WTC11 (cell line): ENCODE results near the gene MAGI2. TPM values are rescaled to one million over a fixed set of nuclear protein-coding genes. Genes with fewer than 3 reads are reported as not detected.

Source experiments
- ATAC-seq: fragments of 200-7000 bp; cut with Tn5 transposase; 2 replicates; pipeline ENCODE4 v1.10.0; 2021; ENCODE audit warnings: mild to moderate bottlenecking, moderate library complexity
- CTCF ChIA-PET: fragments of 300-600 bp; sonication (Branson Sonifier 250); formaldehyde crosslinking; loops from one replicate; lab custom pipeline; 2021; ENCODE audit warnings: antibody characterized with exemption; lab: Charles Lee
- POLR2A ChIA-PET: fragments of 350-600 bp; sonication (Branson Sonifier 250); formaldehyde crosslinking; loops from one replicate; lab custom pipeline; 2021; ENCODE audit warnings: antibody characterized with exemption; lab: Charles Lee
- DNase-seq: peaks from one replicate; pipeline ENCODE4 v3.0.0; 2021; ENCODE audit warnings: low spot score
- H3K27ac Mint-ChIP-seq: 2 replicates; pipeline ENCODE4 v1.8.0; 2021; ENCODE audit warnings: mixed read lengths
- H3K27me3 Mint-ChIP-seq: 2 replicates; pipeline ENCODE4 v1.8.0; 2021; ENCODE audit warnings: low read depth, mild to moderate bottlenecking, moderate library complexity, mixed read lengths
- H3K36me3 Mint-ChIP-seq: 2 replicates; pipeline ENCODE4 v1.8.0; 2021; ENCODE audit warnings: mixed read lengths
- H3K4me1 Mint-ChIP-seq: 2 replicates; pipeline ENCODE4 v1.8.0; 2022; ENCODE audit warnings: mixed read lengths
- H3K4me3 Mint-ChIP-seq: 2 replicates; pipeline ENCODE4 v1.8.0; 2021; ENCODE audit warnings: mild to moderate bottlenecking, moderate library complexity, mixed read lengths
- H3K9me3 Mint-ChIP-seq: 2 replicates; pipeline ENCODE4 v1.8.0; 2021; ENCODE audit warnings: mixed read lengths
- AR ChIP-seq: fragments of 250-450 bp; sonication (Bioruptor Pico); IDR thresholded peaks from 2 replicates; pipeline ENCODE4 v1.9.0; 2021; ENCODE audit warnings: mild to moderate bottlenecking
- CBFB ChIP-seq: sonication (generic); formaldehyde crosslinking; IDR thresholded peaks from 2 replicates; pipeline ENCODE4 v1.8.1; 2022; ENCODE audit warnings: mild to moderate bottlenecking, low read depth, missing genetic modification reagents
- CREB1 ChIP-seq: sonication (generic); formaldehyde crosslinking; IDR thresholded peaks from 2 replicates; pipeline ENCODE4 v1.8.0; 2023; ENCODE audit warnings: mild to moderate bottlenecking, missing genetic modification reagents
- CREM ChIP-seq: sonication (generic); formaldehyde crosslinking; IDR thresholded peaks from 2 replicates; pipeline ENCODE4 v1.8.1; 2022; ENCODE audit warnings: mild to moderate bottlenecking, missing genetic modification reagents, moderate library complexity
- CTCF ChIP-seq: fragments of 200-600 bp; IDR thresholded peaks from 2 replicates; pipeline ENCODE4 v1.8.0; 2022; ENCODE audit warnings: antibody characterized with exemption
- E2F1 ChIP-seq: sonication (generic); formaldehyde crosslinking; IDR thresholded peaks from 2 replicates; pipeline ENCODE4 v1.8.0; 2022; ENCODE audit warnings: mild to moderate bottlenecking, missing genetic modification reagents
- E2F5 ChIP-seq: sonication (generic); formaldehyde crosslinking; IDR thresholded peaks from 2 replicates; pipeline ENCODE4 v1.8.1; 2022; ENCODE audit warnings: mild to moderate bottlenecking, moderate library complexity, missing genetic modification reagents
- EMX1 ChIP-seq: fragments of 250-450 bp; sonication (Bioruptor Pico); IDR thresholded peaks from 2 replicates; pipeline ENCODE4 v1.8.0; 2021; ENCODE audit warnings: mild to moderate bottlenecking
- ERG ChIP-seq: fragments of 250-450 bp; sonication (Bioruptor Pico); IDR thresholded peaks from 2 replicates; pipeline ENCODE4 v1.8.0; 2021; ENCODE audit warnings: mild to moderate bottlenecking
- FOXJ3 ChIP-seq: sonication (generic); formaldehyde crosslinking; IDR thresholded peaks from 2 replicates; pipeline ENCODE4 v1.9.0; 2021; ENCODE audit warnings: missing genetic modification reagents, mild to moderate bottlenecking, borderline replicate concordance
- HMGA2 ChIP-seq: fragments of 250-450 bp; sonication (Bioruptor Pico); IDR thresholded peaks from 2 replicates; pipeline ENCODE4 v1.4.0; 2021; ENCODE audit warnings: mild to moderate bottlenecking, moderate library complexity
- HMGXB4 ChIP-seq: sonication (generic); formaldehyde crosslinking; IDR thresholded peaks from 2 replicates; pipeline ENCODE4 v1.8.1; 2023; ENCODE audit warnings: mild to moderate bottlenecking, moderate library complexity, missing genetic modification reagents
- IRF1 ChIP-seq: sonication (generic); formaldehyde crosslinking; IDR thresholded peaks from 2 replicates; pipeline ENCODE4 v1.8.0; 2023; ENCODE audit warnings: missing genetic modification reagents
- RELA ChIP-seq: sonication (generic); formaldehyde crosslinking; IDR thresholded peaks from 2 replicates; pipeline ENCODE4 v1.8.1; 2022; ENCODE audit warnings: missing genetic modification reagents, mild to moderate bottlenecking, borderline replicate concordance
- RORB ChIP-seq: fragments of 250-450 bp; sonication (Bioruptor Pico); IDR thresholded peaks from 2 replicates; pipeline ENCODE4 v1.9.0; 2021; ENCODE audit warnings: mild to moderate bottlenecking
- STAT6 ChIP-seq: sonication (generic); formaldehyde crosslinking; conservative IDR thresholded peaks from 2 replicates; pipeline ENCODE4 v1.8.1; 2023; ENCODE audit warnings: mild to moderate bottlenecking, low read depth, missing genetic modification reagents, moderate library complexity
- ZNF219 ChIP-seq: sonication (generic); formaldehyde crosslinking; IDR thresholded peaks from 2 replicates; pipeline ENCODE4 v1.8.0; 2023; ENCODE audit warnings: missing genetic modification reagents, mild to moderate bottlenecking, borderline replicate concordance
- ZNF423 ChIP-seq: fragments of 250-450 bp; sonication (Bioruptor Pico); IDR thresholded peaks from 2 replicates; pipeline ENCODE4 v2.1.2; 2022; ENCODE audit warnings: mild to moderate bottlenecking, moderate library complexity
- ZNF425 ChIP-seq: fragments of 250-450 bp; sonication (Bioruptor Pico); conservative IDR thresholded peaks from 2 replicates; pipeline ENCODE4 v1.9.0; 2021; ENCODE audit warnings: mild to moderate bottlenecking
- total RNA-seq: library from RNA; stranded (reverse); gene quantifications from 3 replicates; pipeline ENCODE4 v1.2.3, GENCODE V29; 2021

MAGI2 gene
- total RNA-seq, 1 experiment from 2014 or later, result 26.6 TPM

GRCh38 chr7:78260826-78261225, 1192.6 kb downstream of the MAGI2 start:
- ATAC-seq (no peak), DNase-seq (no peak)
- H3K36me3 Mint-ChIP-seq, result peaks cover 6% of the 10 kb centered on the region; the same call in 1 of the 2 replicates
- H3K4me3 Mint-ChIP-seq, result no peak overlapping the region
- TF ChIP-seq RELA (CRISPR knock-in tag) (no peak), CBFB (no peak), CREB1 (no peak), AR (no peak), EMX1 (CRISPR knock-in tag) (no peak), ZNF219 (no peak), ZNF425 (CRISPR knock-in tag) (no peak), CREM (CRISPR knock-in tag) (no peak), IRF1 (no peak), ZNF423 (CRISPR knock-in tag) (no peak), ERG (CRISPR knock-in tag) (no peak)
- ChIA-PET CTCF (no interaction called here), POLR2A (no interaction called here)
- peaks cover 25% of the 10 kb centered on the region for H3K4me1 Mint-ChIP-seq
- no peaks in the 10 kb centered on the region for H3K27me3 Mint-ChIP-seq
- H3K27ac Mint-ChIP-seq, result no peak overlapping the region
- H3K9me3 Mint-ChIP-seq, result peaks cover 5% of the 10 kb centered on the region; the same call in 1 of the 2 replicates

- peaks cover 1% of the 10 kb centered on the region; the same call in 1 of the 2 replicates for H3K4me1 Mint-ChIP-seq
- no peaks in the 10 kb centered on the region for H3K9me3 Mint-ChIP-seq
- DNase-seq (no peak), ATAC-seq (no peak)
- H3K27ac Mint-ChIP-seq, result no peak overlapping the region
- ChIA-PET POLR2A (no interaction called here), CTCF (no interaction called here)
- peaks cover 8% of the 10 kb centered on the region; the same call in 1 of the 2 replicates for H3K36me3 Mint-ChIP-seq
- no peaks in the 10 kb centered on the region for H3K27me3 Mint-ChIP-seq
- H3K4me3 Mint-ChIP-seq, result no peak overlapping the region
- no peak for TF ChIP-seq FOXJ3
- no peak for TF ChIP-seq STAT6 (CRISPR knock-in tag)
- no peak for TF ChIP-seq RORB (CRISPR knock-in tag)
- TF ChIP-seq IRF1, result no peak
- TF ChIP-seq HMGA2 (CRISPR knock-in tag), result no peak
- no peak for TF ChIP-seq E2F1 (CRISPR knock-in tag)
- TF ChIP-seq HMGXB4 (CRISPR knock-in tag), result no peak
- TF ChIP-seq E2F5 (CRISPR knock-in tag), result no peak
- TF ChIP-seq CTCF, result no peak
Measured at GRCh38 chr7:78254726-78255055, 1198.8 kb downstream of the MAGI2 start.
